ACHN (cell line): ENCODE measurements around the gene CNGB1.

ENCODE experiments used
- DNase-seq: peaks from one replicate; pipeline ENCODE4 v3.0.0-alpha.2; 2015
- in situ Hi-C: cut with HindIII; loops from 2 replicates; pipeline ENCODE4 v1.10.0; 2017; ENCODE audit warnings: low sequenced_read_pairs, low pct_ligation_motif_present, low pct_unique_long_range_greater_than_20kb

CNGB1 gene

DNA sequence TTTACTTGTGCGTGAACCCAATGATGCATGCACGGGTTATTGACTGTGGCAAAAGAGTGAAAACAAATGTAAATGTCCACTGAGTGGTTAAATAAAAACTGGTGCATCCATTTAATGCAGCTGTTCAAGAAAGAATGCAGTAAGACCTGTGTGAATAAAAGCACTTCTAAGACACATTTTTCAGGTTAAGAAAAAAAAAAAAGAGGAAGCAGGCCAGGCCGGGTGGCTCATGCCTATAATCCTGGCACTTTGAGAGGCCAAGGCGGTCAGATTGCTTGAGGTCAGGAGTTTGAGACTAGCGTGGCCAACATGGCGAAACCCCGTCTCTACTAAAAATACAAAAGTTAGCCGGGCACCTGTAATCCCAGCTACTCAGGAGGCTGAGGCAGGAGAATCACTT, 11.8 kb downstream of the CNGB1 start:
- in situ Hi-C loops, result no loop called here
- DNase-seq, result no peak

DNA sequence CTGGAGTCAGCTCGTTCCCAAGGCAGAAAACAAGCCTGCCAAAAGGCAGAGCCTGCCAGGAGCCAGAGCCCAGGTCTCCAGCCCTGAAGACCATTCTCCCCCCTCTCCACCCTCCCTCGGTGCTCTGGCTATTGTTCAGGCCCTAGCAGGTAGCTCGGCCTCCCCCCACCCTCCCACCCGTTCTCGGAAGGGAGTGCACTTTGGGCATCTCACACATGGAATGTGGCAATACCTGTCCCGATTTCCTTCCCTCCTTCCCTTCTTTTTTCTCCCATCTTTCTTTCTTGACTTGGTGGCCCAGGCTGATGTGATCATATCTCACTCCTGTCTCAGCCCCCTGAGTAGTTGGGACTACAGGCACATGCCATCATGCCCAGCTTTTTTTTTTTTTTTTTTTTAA, 12.4 kb downstream of the CNGB1 start:
- DNase-seq, result no peak
- in situ Hi-C loops, result no loop called here

- in situ Hi-C loops, result no loop called here
- no peak for DNase-seq
Measured at GRCh38 chr16:57957673-57958392, 13.1 kb downstream of the CNGB1 start.

- in situ Hi-C loops, result no loop called here
- DNase-seq, result no peak
Measured at GRCh38 chr16:57956924-57957672, 13.8 kb downstream of the CNGB1 start.

DNA sequence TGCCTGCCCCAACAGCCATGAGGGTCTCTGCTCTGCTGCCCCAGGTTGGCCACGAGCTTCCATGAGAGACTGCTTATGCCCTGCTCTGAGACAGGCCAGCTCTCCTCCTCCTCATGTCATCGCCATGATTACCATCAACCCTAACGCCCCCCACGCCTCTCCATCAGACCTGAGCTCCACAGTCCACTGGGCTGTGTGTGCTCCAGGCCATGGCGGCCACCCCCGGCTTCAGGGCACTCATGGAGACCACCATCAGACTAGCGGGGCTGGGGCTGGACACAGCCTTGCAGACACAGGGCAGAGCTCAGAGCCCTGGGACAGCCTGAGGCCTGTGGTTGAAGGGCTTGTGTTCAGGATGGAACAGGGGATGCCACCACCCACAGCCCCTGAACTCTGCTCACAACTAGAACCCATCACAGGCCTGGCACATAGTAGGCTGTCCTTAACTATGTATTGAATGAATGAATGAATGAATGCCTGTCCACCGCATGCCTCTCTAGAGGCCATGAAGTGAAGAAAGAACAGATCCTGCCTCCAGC, 14.6 kb downstream of the CNGB1 start:
- in situ Hi-C loops, result no loop called here
- DNase-seq, result no peak

- in situ Hi-C loops, result no loop called here
- DNase-seq, result peak; percentile 16
Measured at GRCh38 chr16:57955572-57956188, 15.2 kb downstream of the CNGB1 start.

DNA sequence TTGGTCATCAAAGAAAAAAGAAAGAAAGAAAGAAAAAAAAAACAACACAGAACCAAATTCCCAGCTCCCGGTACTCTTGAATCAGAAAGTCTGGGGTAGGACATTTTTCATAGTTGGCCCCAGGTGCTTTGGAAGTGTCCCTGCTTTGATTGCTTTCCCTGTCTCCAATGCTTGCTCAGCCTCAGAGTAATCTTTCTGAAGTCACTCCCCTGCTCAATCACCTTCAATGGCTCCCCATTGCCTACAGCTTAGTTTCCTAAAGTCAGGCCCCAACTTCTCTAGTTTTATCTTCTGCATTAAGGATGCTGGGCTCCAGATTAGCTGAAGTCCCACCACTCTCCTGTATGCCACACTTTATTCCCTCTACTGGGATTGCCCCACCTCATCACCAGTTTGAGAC, 17.1 kb downstream of the CNGB1 start:
- no peak for DNase-seq
- in situ Hi-C loops, result no loop called here

GRCh38 chr16:57952909-57953308, 18.0 kb downstream of the CNGB1 start:
- no peak for DNase-seq
- in situ Hi-C loops, result no loop called here

GRCh38 chr16:57951204-57951960, 19.5 kb downstream of the CNGB1 start:
- in situ Hi-C loops, result no loop called here
- no peak for DNase-seq

- in situ Hi-C loops, result no loop called here
- no peak for DNase-seq
Measured at GRCh38 chr16:57950382-57950781, 20.5 kb downstream of the CNGB1 start.

DNA sequence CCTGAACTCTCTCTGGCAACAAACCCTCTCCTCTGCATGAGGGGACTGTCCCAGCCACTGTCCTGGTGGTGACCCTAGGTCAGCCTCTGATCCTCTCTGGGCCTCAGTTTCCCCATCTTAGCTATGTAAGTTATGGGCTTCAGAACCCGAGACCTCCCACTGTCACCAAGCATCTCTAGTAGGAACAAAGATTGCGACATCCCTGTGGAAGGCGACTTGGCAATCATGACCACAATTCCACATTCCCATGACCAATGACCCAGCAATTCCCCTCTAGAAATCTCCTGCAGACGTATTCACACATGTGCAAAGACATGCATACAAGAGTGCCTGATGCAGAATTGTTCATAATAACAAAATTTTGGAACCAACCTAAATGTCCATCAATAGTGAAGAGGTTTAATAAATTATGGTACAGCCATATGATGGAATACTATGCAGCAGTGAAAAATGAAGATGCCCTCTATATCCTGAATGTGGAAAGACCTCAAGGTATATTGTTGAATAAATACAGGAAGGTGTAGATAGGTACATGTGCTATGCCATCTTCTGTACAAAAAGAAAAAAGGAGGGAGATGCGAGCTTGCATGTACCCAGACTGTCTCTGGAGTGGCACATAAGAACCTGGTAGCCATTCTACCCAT, 21.2 kb downstream of the CNGB1 start:
- DNase-seq, result no peak
- in situ Hi-C loops, result no loop called here

DNA sequence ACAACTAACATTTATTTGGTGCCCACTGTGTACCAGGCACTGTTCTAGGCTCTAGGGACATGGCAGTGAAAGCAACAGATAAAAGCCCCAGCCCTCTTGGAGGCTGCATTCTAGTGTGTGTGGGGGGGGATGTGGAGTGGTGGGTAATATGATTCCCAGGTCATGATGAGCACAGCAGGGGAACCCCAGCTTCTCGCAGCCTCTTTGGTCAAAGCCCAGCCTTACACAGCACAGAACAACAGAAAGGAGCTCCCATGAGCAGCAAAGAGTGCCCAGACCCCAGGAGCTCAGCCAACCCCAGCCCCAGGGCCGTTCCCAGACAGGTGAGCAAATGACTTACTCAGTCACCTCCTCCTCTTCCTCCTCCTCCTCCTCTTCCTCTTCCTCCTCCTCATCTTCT, 21.9 kb downstream of the CNGB1 start:
- in situ Hi-C loops, result no loop called here
- no peak for DNase-seq

DNA sequence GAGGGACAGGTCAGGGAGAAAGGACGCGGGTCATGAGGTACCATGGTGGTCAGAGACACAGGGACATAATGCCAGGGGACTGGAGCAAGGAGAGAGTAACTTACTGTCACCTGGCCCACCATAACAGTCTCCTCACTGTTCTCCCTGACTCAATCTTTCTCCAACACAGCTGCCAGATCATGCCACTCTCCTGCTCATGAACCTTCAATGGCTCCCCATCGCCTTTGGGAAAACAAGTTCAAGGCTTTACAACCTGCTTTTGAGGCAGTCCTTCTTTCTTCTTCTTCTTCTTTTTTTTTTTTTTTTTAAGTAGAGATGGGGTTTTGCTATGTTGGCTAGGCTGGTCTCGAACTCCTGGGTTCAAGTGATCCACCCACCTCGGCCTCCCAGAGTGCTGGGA, 22.9 kb downstream of the CNGB1 start:
- no peak for DNase-seq
- in situ Hi-C loops, result no loop called here

GRCh38 chr16:57947261-57947660, 23.7 kb downstream of the CNGB1 start:
- in situ Hi-C loops, result no loop called here
- DNase-seq, result no peak

- no peak for DNase-seq
- in situ Hi-C loops, result no loop called here
Measured at GRCh38 chr16:57946181-57946801, 24.6 kb downstream of the CNGB1 start.

- in situ Hi-C loops, result no loop called here
- DNase-seq, result no peak
Measured at GRCh38 chr16:57945740-57946138, 25.2 kb downstream of the CNGB1 start.

DNA sequence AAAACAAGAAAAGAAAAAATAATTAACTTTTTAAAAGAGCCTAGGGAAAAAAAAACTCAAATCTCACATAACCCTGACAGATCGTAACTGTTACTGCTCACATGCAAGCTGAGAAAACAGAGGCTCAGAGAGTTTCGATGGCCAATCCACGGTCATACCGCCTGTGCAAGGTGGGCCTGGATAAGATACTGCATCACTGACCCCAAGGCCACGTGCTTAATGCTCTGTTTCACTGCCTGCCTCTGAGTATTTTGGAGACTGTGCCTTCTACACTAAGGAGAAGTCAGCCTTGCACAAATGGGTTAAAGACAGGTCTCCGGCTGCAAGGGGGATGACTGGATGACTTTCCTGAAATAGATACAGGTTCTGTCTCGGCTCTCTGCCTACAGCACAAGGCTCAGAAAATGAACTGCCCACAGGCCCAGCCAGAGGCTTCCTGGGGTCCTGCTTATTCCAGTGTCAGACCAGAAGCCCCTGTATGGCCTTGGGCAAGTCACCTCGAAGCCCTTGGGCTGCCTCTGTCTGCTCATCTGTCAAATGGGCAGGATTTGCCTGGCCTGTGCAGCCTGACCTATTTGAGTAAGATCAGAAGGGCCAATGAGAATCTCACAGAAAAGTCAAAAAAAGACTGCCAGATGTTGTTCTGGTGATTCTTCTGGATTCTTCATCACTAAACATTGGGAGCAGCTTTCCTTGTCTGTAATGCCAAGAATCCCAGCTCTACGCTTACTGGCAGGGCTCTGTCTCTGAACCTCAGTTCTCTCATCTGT, 25.8 kb downstream of the CNGB1 start:
- in situ Hi-C loops, result no loop called here
- no peak for DNase-seq
